K562 (cell line): Measurements from ENCODE around the gene HCRT. TPM values are rescaled to one million over a fixed set of nuclear protein-coding genes. Genes with fewer than 3 reads are reported as not detected.

Source experiments
- BCLAF1 ChIP-seq, 2 experiments: fragments of 450-650 bp in 1 of 2; IDR thresholded peaks; 2 replicates each; pipeline ENCODE4 v1.6.1; 2011 to 2017; ENCODE audit warnings: low read depth in 2 of 2, antibody characterized with exemption in 1 of 2, borderline replicate concordance in 1 of 2, low read length in 1 of 2, mild to moderate bottlenecking in 1 of 2, mixed read lengths in 1 of 2; ENCODE audit not compliant: control insufficient read depth in 1 of 2
- CC2D1A ChIP-seq: fragments of 450-650 bp; IDR thresholded peaks from 2 replicates; pipeline ENCODE4 v1.6.1; 2017; ENCODE audit warnings: mild to moderate bottlenecking
- CHD2 ChIP-seq: IDR thresholded peaks from 2 replicates; pipeline ENCODE4 v1.6.1; 2011; ENCODE audit warnings: low read depth, low read length
- E2F3 ChIP-seq: fragments of 250-450 bp; sonication (Bioruptor Pico); IDR thresholded peaks from 2 replicates; pipeline ENCODE4 v1.4.0; 2020; ENCODE audit warnings: mild to moderate bottlenecking
- HCFC1 ChIP-seq: IDR thresholded peaks from 2 replicates; pipeline ENCODE4 v1.6.1; 2012; ENCODE audit warnings: low read depth, low read length, improper control_type of control experiment
- PTBP1 ChIP-seq: fragments of 200-400 bp; formaldehyde crosslinking; IDR thresholded peaks from 2 replicates; pipeline ENCODE4 v1.6.1; 2017; ENCODE audit warnings: low read depth, low read length
- RAD51 ChIP-seq: fragments of 450-650 bp; IDR thresholded peaks from 2 replicates; pipeline ENCODE4 v1.7.1; 2016; ENCODE audit warnings: low read depth, mild to moderate bottlenecking, borderline replicate concordance
- REST ChIP-seq, 2 experiments: fragments of 450-650 bp; formaldehyde crosslinking in 1 of 2; IDR thresholded peaks; 2 replicates each; pipeline versions ENCODE4 v1.4.0 to v1.6.1; 2014 to 2020; ENCODE audit warnings: mild to moderate bottlenecking in 2 of 2, borderline replicate concordance in 1 of 2, low read depth in 1 of 2
- ZBTB2 ChIP-seq: fragments of 450-650 bp; IDR thresholded peaks from 2 replicates; pipeline ENCODE4 v1.6.1; 2016; ENCODE audit warnings: antibody characterized with exemption
- polyA plus RNA-seq, 8 experiments: library from polyadenylated mRNA; depleted of rRNA in 4 of 8; stranded (reverse) in 5 of 8; unstranded in 3 of 8; fragments of >200 nt; fragmentation: Nextera tagmentation in 2 of 8; fragmentation: Illumina TruSeq in 1 of 8; extraction: Ambion mirVana in 2 of 8; extraction: Trizol in 1 of 8; gene quantifications; 2 replicates each; pipeline versions ENCODE4 v1.2.1 to v1.2.3, GENCODE V29; 2011 to 2014; ENCODE audit warnings: inconsistent platforms in 1 of 8, missing spikeins in 1 of 8
- total RNA-seq, 7 experiments: library from RNA; depleted of rRNA in 6 of 7; stranded (reverse); fragments of >200 nt in 6 of 7; fragmentation: Illumina TruSeq in 2 of 7; extraction: Trizol in 2 of 7; gene quantifications; 2 replicates each; pipeline versions ENCODE4 v1.2.1 to v1.2.3, GENCODE V29; 2011 to 2021; ENCODE audit warnings: low replicate concordance in 1 of 7

The HCRT gene
- total and polyA plus RNA-seq, 9 of the 15 experiments (the other 6 are each of a cell fraction or from before 2014, with no cell fraction given) = not detected

GRCh38 chr17:42180922-42181850, 4.1 kb downstream of the HCRT start, which contains the start of gene KCNH4 (continued):
- TF ChIP-seq ZBTB2 (peak; percentile 89), CC2D1A (peak; percentile 78), HCFC1 (peak; percentile 43; the same call in 1 of the 2 replicates), PTBP1 (0 out of 2 replicates have a peak, but pooled peaks have one; percentile 23), REST (IDR thresholded peaks at IDR 0.05; ENCODE audit: borderline replicate concordance) (peak; percentile 86), REST (CRISPR knock-in tag; IDR thresholded peaks at IDR 0.05; ENCODE audit: low read depth) (peak; percentile 75), RAD51 (peak; percentile 84), E2F3 (CRISPR knock-in tag) (peak; percentile 99), BCLAF1 (IDR thresholded peaks at IDR 0.05; ENCODE audit: borderline replicate concordance in 1 of 2, control insufficient read depth in 1 of 2, low read depth in 2 of 2, low read length in 1 of 2) (peak in 1 of 2 experiments; percentile 71; a peak in 1 of 4 replicates), CHD2 (peak; percentile 80)
